ENCODE results near the gene SELE. TPM values are rescaled to one million over a fixed set of nuclear protein-coding genes. Genes with fewer than 3 reads are reported as not detected.
A peak's percentile ranks its signal among the peaks of the same experiment; 100 is the strongest.

Gene SELE
- total RNA-seq, 2 experiments from 2014 or later: not detected

DNA sequence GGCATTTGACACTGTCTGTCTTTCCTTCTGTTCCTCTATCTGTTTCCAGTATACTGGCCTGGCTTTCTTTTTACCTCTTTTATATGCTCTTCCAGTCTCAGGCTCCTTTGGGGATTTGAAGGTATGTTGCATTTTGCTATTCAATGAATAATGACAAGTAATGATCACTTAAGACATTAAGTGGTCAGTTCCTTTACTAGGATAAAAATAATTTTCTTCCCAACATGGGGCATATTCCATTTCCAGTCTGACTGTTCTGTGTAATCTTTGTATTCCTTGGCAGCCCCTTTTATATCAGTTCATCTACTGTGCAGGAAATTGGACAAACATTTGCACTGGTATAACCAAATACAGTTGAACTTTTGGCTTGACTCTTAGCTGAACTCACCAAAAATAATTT is 45.3 kb upstream of the SELE start:
- Histone ChIP-seq H3K9me3 (ENCODE audit: low read length) (no peaks in the 10 kb centered on the region), H4K20me1 (ENCODE audit: insufficient read depth, low read length) (no peaks in the 10 kb centered on the region), H3K79me2 (ENCODE audit: insufficient read depth, low read depth, low read length) (no peaks in the 10 kb centered on the region), H2AFZ (ENCODE audit: low read length) (peak overlapping the region; percentile 59; the same call in 1 of the 2 replicates), H3K4me3 (ENCODE audit: low read depth, low read length, poor library complexity, severe bottlenecking) (no peak overlapping the region), H3K9me2 (ENCODE audit: insufficient read depth, low read length) (no peaks in the 10 kb centered on the region), H3K4me1 (ENCODE audit: insufficient read depth, low read length, poor library complexity, severe bottlenecking) (no peaks in the 10 kb centered on the region), H3K27ac (ENCODE audit: low read depth, low read length, poor library complexity, severe bottlenecking) (no peak overlapping the region), H3K4me2 (ENCODE audit: low read length) (no peak overlapping the region), H3K36me3 (ENCODE audit: insufficient read depth, low read length) (no peaks in the 10 kb centered on the region)
- POLR2A ChIA-PET: interaction anchor here (0.6 kb wide), 2 partner anchors 127 to 221 kb away, joined by 3 to 5 read pairs; no protein-coding TSS in a partner anchor
- TF ChIP-seq EZH2phosphoT487 (IDR thresholded peaks at IDR 0.05; ENCODE audit: borderline replicate concordance, low read depth, low read length): no peak
- TF ChIP-seq, protein P1, sequence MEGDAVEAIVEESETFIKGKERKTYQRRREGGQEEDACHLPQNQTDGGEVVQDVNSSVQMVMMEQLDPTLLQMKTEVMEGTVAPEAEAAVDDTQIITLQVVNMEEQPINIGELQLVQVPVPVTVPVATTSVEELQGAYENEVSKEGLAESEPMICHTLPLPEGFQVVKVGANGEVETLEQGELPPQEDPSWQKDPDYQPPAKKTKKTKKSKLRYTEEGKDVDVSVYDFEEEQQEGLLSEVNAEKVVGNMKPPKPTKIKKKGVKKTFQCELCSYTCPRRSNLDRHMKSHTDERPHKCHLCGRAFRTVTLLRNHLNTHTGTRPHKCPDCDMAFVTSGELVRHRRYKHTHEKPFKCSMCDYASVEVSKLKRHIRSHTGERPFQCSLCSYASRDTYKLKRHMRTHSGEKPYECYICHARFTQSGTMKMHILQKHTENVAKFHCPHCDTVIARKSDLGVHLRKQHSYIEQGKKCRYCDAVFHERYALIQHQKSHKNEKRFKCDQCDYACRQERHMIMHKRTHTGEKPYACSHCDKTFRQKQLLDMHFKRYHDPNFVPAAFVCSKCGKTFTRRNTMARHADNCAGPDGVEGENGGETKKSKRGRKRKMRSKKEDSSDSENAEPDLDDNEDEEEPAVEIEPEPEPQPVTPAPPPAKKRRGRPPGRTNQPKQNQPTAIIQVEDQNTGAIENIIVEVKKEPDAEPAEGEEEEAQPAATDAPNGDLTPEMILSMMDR (conservative IDR thresholded peaks at IDR 0.05; ENCODE audit: low read length): no peak
- intact Hi-C loops (cut with micrococcal nuclease; ENCODE audit: unreplicated experiment): no loop called here
- BruUV-seq (replicated peaks): no TSS peak
- DNase-seq (ENCODE audit: low spot score): no peak
- CTCF ChIA-PET (ENCODE audit: unreplicated experiment): no interaction called here

- Histone ChIP-seq H3K9me3 (ENCODE audit: low read length) (no peaks in the 10 kb centered on the region), H3K4me2 (ENCODE audit: low read length) (no peak overlapping the region), H3K79me2 (ENCODE audit: insufficient read depth, low read depth, low read length) (no peaks in the 10 kb centered on the region), H3K27ac (ENCODE audit: low read depth, low read length, poor library complexity, severe bottlenecking) (no peak overlapping the region), H3K9me2 (ENCODE audit: insufficient read depth, low read length) (no peaks in the 10 kb centered on the region), H4K20me1 (ENCODE audit: insufficient read depth, low read length) (no peaks in the 10 kb centered on the region), H3K4me3 (ENCODE audit: low read depth, low read length, poor library complexity, severe bottlenecking) (no peak overlapping the region), H2AFZ (ENCODE audit: low read length) (no peak overlapping the region), H3K4me1 (ENCODE audit: insufficient read depth, low read length, poor library complexity, severe bottlenecking) (no peaks in the 10 kb centered on the region), H3K36me3 (ENCODE audit: insufficient read depth, low read length) (no peaks in the 10 kb centered on the region)
- POLR2A ChIA-PET: interaction anchor here (1.7 kb wide), 1 partner anchor 222 kb away, joined by 4 read pairs; no protein-coding TSS in a partner anchor
- intact Hi-C loops (cut with micrococcal nuclease; ENCODE audit: unreplicated experiment): no loop called here
- CTCF ChIA-PET (ENCODE audit: unreplicated experiment): no interaction called here
- BruUV-seq (replicated peaks): no TSS peak
- no peak for DNase-seq (ENCODE audit: low spot score)
- no peak for TF ChIP-seq EZH2phosphoT487 (IDR thresholded peaks at IDR 0.05; ENCODE audit: borderline replicate concordance, low read depth, low read length)
- TF ChIP-seq, protein P1 (conservative IDR thresholded peaks at IDR 0.05; ENCODE audit: low read length): no peak
Observed at GRCh38 chr1:169776440-169776839, 42.6 kb upstream of the SELE start.

DNA sequence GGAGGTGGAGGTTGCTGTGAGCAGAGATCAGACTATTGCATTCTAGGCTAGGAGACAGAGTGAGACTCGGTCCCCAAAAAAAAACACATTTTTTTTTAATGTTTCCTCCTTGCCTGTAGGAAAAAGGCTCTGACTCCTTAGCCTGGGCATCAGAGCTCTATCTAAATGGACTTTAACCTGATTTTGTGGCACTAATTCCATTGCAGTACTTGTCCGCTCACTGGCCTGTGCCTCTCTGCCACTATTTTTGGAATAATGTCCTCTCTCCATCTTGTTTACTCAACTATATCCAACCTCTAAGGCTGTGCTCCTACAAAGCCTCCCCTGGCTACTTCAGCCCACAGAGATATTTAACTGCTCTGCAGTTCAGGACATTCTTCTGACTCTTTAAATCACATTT is 34.3 kb upstream of the SELE start:
- Histone ChIP-seq H2AFZ (ENCODE audit: low read length) (no peak overlapping the region), H3K4me3 (ENCODE audit: low read depth, low read length, poor library complexity, severe bottlenecking) (no peak overlapping the region), H3K27ac (ENCODE audit: low read depth, low read length, poor library complexity, severe bottlenecking) (no peak overlapping the region), H3K36me3 (ENCODE audit: insufficient read depth, low read length) (no peaks in the 10 kb centered on the region), H3K4me1 (ENCODE audit: insufficient read depth, low read length, poor library complexity, severe bottlenecking) (no peaks in the 10 kb centered on the region), H4K20me1 (ENCODE audit: insufficient read depth, low read length) (no peaks in the 10 kb centered on the region), H3K4me2 (ENCODE audit: low read length) (no peak overlapping the region), H3K9me3 (ENCODE audit: low read length) (no peaks in the 10 kb centered on the region), H3K9me2 (ENCODE audit: insufficient read depth, low read length) (no peaks in the 10 kb centered on the region), H3K79me2 (ENCODE audit: insufficient read depth, low read depth, low read length) (no peaks in the 10 kb centered on the region)
- intact Hi-C loops (cut with micrococcal nuclease; ENCODE audit: unreplicated experiment): no loop called here
- ChIA-PET POLR2A (no interaction called here), CTCF (ENCODE audit: unreplicated experiment) (no interaction called here)
- no TSS peak for BruUV-seq (replicated peaks)
- TF ChIP-seq, protein P1 (conservative IDR thresholded peaks at IDR 0.05; ENCODE audit: low read length): no peak
- TF ChIP-seq EZH2phosphoT487 (IDR thresholded peaks at IDR 0.05; ENCODE audit: borderline replicate concordance, low read depth, low read length): no peak
- DNase-seq (ENCODE audit: low spot score): no peak
